Prostate gland (tissue), 2 donors: ENCODE results near the gene ARHGEF37. TPM values are rescaled to one million over a fixed set of nuclear protein-coding genes. Genes with fewer than 3 reads are reported as not detected.
"Not testable (repeated sequence)": the region's sequence is repeated elsewhere in the genome, so short reads cannot be mapped to it uniquely, and the experiment has no call there.

Experiments
- DNase-seq: peaks from one replicate; pipeline ENCODE4 v3.0.0-alpha.2; 2019; ENCODE audit warnings: low spot score
- H3K27ac ChIP-seq, 2 donors: fragments of 200-600 bp; sonication (generic); 2 replicates each; pipeline ENCODE4 v1.5.1; 2017 to 2019
- H3K27me3 ChIP-seq: fragments of 200-600 bp; sonication (generic); replicated peaks from 2 replicates; pipeline ENCODE4 v1.5.1; 2019; ENCODE audit not compliant: insufficient read depth
- H3K36me3 ChIP-seq, 2 donors: fragments of 200-600 bp; sonication (generic); 1 replicate in 1 of 2; 2 replicates in 1 of 2; pipeline versions ENCODE4 v1.5.1 to v1.8.1; 2017 to 2019
- H3K4me1 ChIP-seq: fragments of 200-600 bp; sonication (generic); replicated peaks from 2 replicates; pipeline ENCODE4 v1.5.1; 2019
- H3K4me3 ChIP-seq, 2 donors: fragments of 200-600 bp; sonication (generic); 2 replicates each; pipeline ENCODE4 v1.5.1; 2017 to 2019
- H3K9me3 ChIP-seq: fragments of 200-600 bp; sonication (generic); 2 replicates; pipeline ENCODE4 v1.5.1; 2017
- CTCF ChIP-seq, 4 experiments: fragments of 200-600 bp in 2 of 4; fragments of 450-650 bp in 2 of 4; sonication (generic) in 2 of 4; IDR thresholded peaks; 1 replicate in 3 of 4; 2 replicates in 1 of 4; pipeline ENCODE4 v1.5.1; 2016 to 2019; ENCODE audit warnings: antibody characterized with exemption in 4 of 4, mild to moderate bottlenecking in 2 of 4, moderate library complexity in 2 of 4
- POLR2A ChIP-seq: fragments of 450-650 bp; IDR thresholded peaks from one replicate; pipeline ENCODE4 v1.6.1; 2016; ENCODE audit warnings: antibody characterized with exemption, mild to moderate bottlenecking
- POLR2AphosphoS5 ChIP-seq: sonication (generic); formaldehyde crosslinking; IDR thresholded peaks from one replicate; pipeline ENCODE4 v1.6.1; 2017; ENCODE audit warnings: antibody characterized with exemption
- WGBS: methylation state at CpG from one replicate; pipeline ENCODE4 v1.1.5; 2018; 5-methylcytosine and 5-hydroxymethylcytosine counted together
- intact Hi-C: fragments of 100-400 bp; cut with DNase I; formaldehyde crosslinking; loops from one replicate; pipeline ENCODE4 v1.14.2; 2022
- total RNA-seq, 2 donors: library from RNA; depleted of rRNA; stranded (reverse); fragments of >200 nt; gene quantifications; one replicate each; pipeline ENCODE4 v1.1.0, GENCODE V29; 2016

Gene ARHGEF37
- total RNA-seq, 2 donors from 2014 or later: 50.4 to 61.1 TPM

- no peak for DNase-seq
- intact Hi-C loops: no loop called here
- no peaks in the 10 kb centered on the region for H3K27me3 ChIP-seq
- TF ChIP-seq POLR2AphosphoS5 (peak; percentile 36), CTCF (IDR thresholded peaks at IDR 0.05) (no peak)
- H3K36me3 ChIP-seq: no peaks in the 10 kb centered on the region
- H3K4me1 ChIP-seq: no peaks in the 10 kb centered on the region
- peak overlapping the region; percentile 39 to 60 for H3K27ac ChIP-seq
- 61% methylated on average over 5 of the region's 5 CpGs for WGBS
- no peaks in the 10 kb centered on the region for H3K9me3 ChIP-seq
- no peak overlapping the region for H3K4me3 ChIP-seq
Observed at GRCh38 chr5:149594206-149594895, 13.1 kb downstream of the ARHGEF37 start.

- H3K27me3 ChIP-seq, H3K4me1 ChIP-seq, intact Hi-C loops, H3K4me3 ChIP-seq, H3K9me3 ChIP-seq, DNase-seq, H3K36me3 ChIP-seq: not testable (repeated sequence)
- 88% methylated on average over 3 of the region's 3 CpGs for WGBS
- peak overlapping the region; percentile 39 to 60 for H3K27ac ChIP-seq
Observed at GRCh38 chr5:149595105-149595504, 13.8 kb downstream of the ARHGEF37 start.

GRCh38 chr5:149596712-149597111 lies 15.4 kb downstream of the ARHGEF37 start:
- Histone ChIP-seq H3K9me3 (no peaks in the 10 kb centered on the region), H3K27ac (peak overlapping the region; percentile 2 to 60), H3K27me3 (no peaks in the 10 kb centered on the region), H3K4me3 (no peak overlapping the region), H3K4me1 (no peaks in the 10 kb centered on the region), H3K36me3 (no peaks in the 10 kb centered on the region)
- TF ChIP-seq POLR2A: no peak
- no peak for TF ChIP-seq CTCF (IDR thresholded peaks at IDR 0.05)
- TF ChIP-seq POLR2AphosphoS5: peak; percentile 73
- WGBS: 85% methylated on average over 2 of the region's 2 CpGs
- DNase-seq: no peak
- intact Hi-C loops: no loop called here

GRCh38 chr5:149597618-149598017 lies 16.3 kb downstream of the ARHGEF37 start:
- H3K27me3 ChIP-seq: no peaks in the 10 kb centered on the region
- no peaks in the 10 kb centered on the region for H3K36me3 ChIP-seq
- peak overlapping the region in 1 of 2 donors; percentile 60 for H3K27ac ChIP-seq
- no peak for DNase-seq
- TF ChIP-seq CTCF (IDR thresholded peaks at IDR 0.05) (no peak), POLR2A (no peak), POLR2AphosphoS5 (no peak)
- intact Hi-C loops: no loop called here
- no peak overlapping the region for H3K4me3 ChIP-seq
- over 99% methylated on average over 7 of the region's 7 CpGs for WGBS
- no peaks in the 10 kb centered on the region for H3K9me3 ChIP-seq
- H3K4me1 ChIP-seq: no peaks in the 10 kb centered on the region

GRCh38 chr5:149598234-149598633 lies 16.9 kb downstream of the ARHGEF37 start:
- H3K27ac ChIP-seq, DNase-seq, H3K9me3 ChIP-seq, H3K4me1 ChIP-seq, H3K4me3 ChIP-seq, H3K36me3 ChIP-seq, intact Hi-C loops, H3K27me3 ChIP-seq: not testable (repeated sequence)
- 96% methylated on average over 2 of the region's 2 CpGs for WGBS

- no peaks in the 10 kb centered on the region for H3K4me1 ChIP-seq
- no peaks in the 10 kb centered on the region for H3K27me3 ChIP-seq
- no peaks in the 10 kb centered on the region for H3K36me3 ChIP-seq
- 90% methylated on average over 3 of the region's 3 CpGs for WGBS
- intact Hi-C loops: no loop called here
- H3K9me3 ChIP-seq: no peaks in the 10 kb centered on the region
- H3K27ac ChIP-seq: no peak overlapping the region
- TF ChIP-seq POLR2A (no peak), CTCF (IDR thresholded peaks at IDR 0.05) (no peak), POLR2AphosphoS5 (no peak)
- no peak for DNase-seq
- no peak overlapping the region for H3K4me3 ChIP-seq
Observed at GRCh38 chr5:149598966-149599365, 17.7 kb downstream of the ARHGEF37 start.
